Naive thymus-derived CD4-positive, alpha-beta T cell (primary cell): ENCODE measurements around the gene GLIS1. TPM values are rescaled to one million over a fixed set of nuclear protein-coding genes. Genes with fewer than 3 reads are reported as not detected.

Source experiments
- ATAC-seq: fragments of 150-1000 bp; cut with Tn5 transposase; 2 replicates; pipeline ENCODE4 v1.10.0; 2021; ENCODE audit warnings: mild to moderate bottlenecking, moderate library complexity
- CTCF ChIA-PET: fragments of 350-600 bp; sonication (Branson Sonifier 250); formaldehyde crosslinking; loops from one replicate; lab custom pipeline; 2021; ENCODE audit warnings: antibody characterized with exemption; lab: Charles Lee
- POLR2A ChIA-PET: fragments of 350-600 bp; sonication (Branson Sonifier 250); formaldehyde crosslinking; loops from one replicate; lab custom pipeline; 2021; ENCODE audit warnings: antibody characterized with exemption, inconsistent platforms; lab: Charles Lee
- DNase-seq, 9 donors: peaks; one replicate each; pipeline versions ENCODE4 v3.0.0 to v3.0.0-alpha.2; 2020 to 2022; ENCODE audit warnings: mixed read lengths in 1 of 9
- H3K27ac ChIP-seq: one replicate; pipeline ENCODE4 v1.7.0; 2013; ENCODE audit warnings: mild to moderate bottlenecking, low read depth, low read length, moderate library complexity
- H3K27me3 ChIP-seq, 2 donors: one replicate each; pipeline ENCODE4 v1.7.0; 2013; ENCODE audit warnings: low read length in 2 of 2, mild to moderate bottlenecking in 2 of 2, moderate library complexity in 2 of 2; ENCODE audit not compliant: control insufficient read depth in 2 of 2, insufficient read depth in 2 of 2
- H3K36me3 ChIP-seq, 3 experiments: 1 replicate in 2 of 3; 2 replicates in 1 of 3; pipeline ENCODE4 v1.7.0; 2013; ENCODE audit warnings: low read length in 3 of 3, mild to moderate bottlenecking in 3 of 3, moderate library complexity in 1 of 3; ENCODE audit not compliant: insufficient read depth in 3 of 3, control insufficient read depth in 2 of 3
- H3K4me1 ChIP-seq, 2 donors: one replicate each; pipeline ENCODE4 v1.7.0; 2013; ENCODE audit warnings: low read length in 2 of 2, mild to moderate bottlenecking in 2 of 2, moderate library complexity in 1 of 2; ENCODE audit not compliant: control insufficient read depth in 2 of 2, insufficient read depth in 2 of 2
- H3K4me3 ChIP-seq: 2 replicates; pipeline ENCODE4 v1.7.0; 2013; ENCODE audit warnings: mild to moderate bottlenecking, low read length
- H3K9me3 ChIP-seq, 3 experiments: 1 replicate in 2 of 3; 2 replicates in 1 of 3; pipeline ENCODE4 v1.7.0; 2013; ENCODE audit warnings: low read length in 3 of 3; ENCODE audit not compliant: control insufficient read depth in 2 of 3
- H3K27ac Mint-ChIP-seq, 9 donors: one replicate each; pipeline ENCODE4 v1.8.0; 2020 to 2022; ENCODE audit warnings: mixed read lengths in 9 of 9, mild to moderate bottlenecking in 8 of 9, moderate library complexity in 5 of 9, inconsistent platforms in 2 of 9
- H3K27me3 Mint-ChIP-seq, 5 donors: one replicate each; pipeline ENCODE4 v1.8.0; 2021 to 2022; ENCODE audit warnings: mixed read lengths in 5 of 5, mild to moderate bottlenecking in 1 of 5
- H3K36me3 Mint-ChIP-seq, 5 donors: one replicate each; pipeline ENCODE4 v1.8.0; 2020 to 2022; ENCODE audit warnings: mixed read lengths in 5 of 5, mild to moderate bottlenecking in 3 of 5, inconsistent platforms in 1 of 5
- H3K4me1 Mint-ChIP-seq, 7 donors: one replicate each; pipeline ENCODE4 v1.8.0; 2020 to 2022; ENCODE audit warnings: mixed read lengths in 7 of 7, mild to moderate bottlenecking in 3 of 7, inconsistent platforms in 1 of 7
- H3K4me3 Mint-ChIP-seq, 10 donors: one replicate each; pipeline ENCODE4 v1.8.0; 2020 to 2022; ENCODE audit warnings: mild to moderate bottlenecking in 10 of 10, mixed read lengths in 10 of 10, moderate library complexity in 6 of 10, inconsistent platforms in 2 of 10
- H3K9me3 Mint-ChIP-seq, 11 donors: one replicate each; pipeline ENCODE4 v1.8.0; 2020 to 2022; ENCODE audit warnings: mixed read lengths in 11 of 11, mild to moderate bottlenecking in 4 of 11, inconsistent platforms in 1 of 11, moderate library complexity in 1 of 11
- intact Hi-C, 2 donors: fragments of 100-400 bp; cut with micrococcal nuclease; formaldehyde crosslinking; loops; one replicate each; pipeline ENCODE4 v1.15.1; 2023
- polyA plus RNA-seq, 2 donors: library from polyadenylated mRNA; unstranded; fragments of 300-500 nt; fragmentation: Illumina TruSeq; gene quantifications; one replicate each; pipeline ENCODE4 v1.2.3, GENCODE V29; 2021
- total RNA-seq, 6 experiments: library from RNA in 5 of 6; stranded (reverse) in 5 of 6; gene quantifications; 1 replicate in 5 of 6; 2 replicates in 1 of 6; pipeline ENCODE4 v1.2.3 and lab custom pipeline; 2021 to 2026

Gene GLIS1
- total and polyA plus RNA-seq, 7 experiments from 2014 or later, result not detected

DNA sequence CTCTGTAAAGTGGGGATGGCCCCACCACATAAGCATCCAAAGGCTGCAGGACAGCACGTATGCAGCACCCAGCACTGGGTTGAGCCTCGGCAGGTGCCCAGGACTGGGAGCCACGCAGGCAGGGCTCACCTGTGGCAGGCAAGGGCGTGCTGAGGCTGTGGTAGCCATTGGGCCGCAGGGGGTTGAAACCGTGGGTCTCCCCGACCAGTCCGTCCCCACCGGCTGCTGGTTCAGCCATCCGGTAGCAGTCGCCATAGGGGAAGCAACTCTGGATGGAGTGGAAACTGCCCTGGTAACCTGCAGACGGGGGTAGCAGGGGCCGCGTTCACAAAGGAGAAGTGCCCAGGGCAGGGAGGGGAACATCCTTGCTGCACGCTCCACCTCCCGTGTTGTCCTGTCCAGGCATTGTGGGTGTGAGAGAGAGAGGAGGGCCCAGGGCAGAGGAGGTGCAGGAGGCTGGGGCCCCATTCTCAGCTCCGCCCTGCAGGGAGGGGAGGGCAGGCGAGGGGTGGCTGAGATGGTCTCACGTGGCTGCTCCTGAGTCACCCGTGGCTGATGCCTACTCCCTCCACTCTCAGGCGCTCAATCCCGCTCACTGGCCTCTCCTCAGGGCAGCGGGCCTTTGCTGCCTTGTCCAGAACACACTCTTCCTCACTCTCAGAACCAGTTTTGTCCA, 229.8 kb downstream of the GLIS1 start:
- H3K36me3 Mint-ChIP-seq, result no peaks in the 10 kb centered on the region
- Histone ChIP-seq H3K9me3 (no peaks in the 10 kb centered on the region), H3K4me1 (no peaks in the 10 kb centered on the region), H3K27me3 (no peaks in the 10 kb centered on the region), H3K36me3 (no peaks in the 10 kb centered on the region), H3K27ac (no peak overlapping the region), H3K4me3 (no peak overlapping the region)
- intact Hi-C loops, result no loop called here
- no peak overlapping the region for H3K27ac Mint-ChIP-seq
- ChIA-PET CTCF (no interaction called here), POLR2A (no interaction called here)
- H3K9me3 Mint-ChIP-seq, result no peaks in the 10 kb centered on the region
- H3K4me3 Mint-ChIP-seq, result no peak overlapping the region
- peaks cover 0 to 6% (median 0%) of the 10 kb centered on the region in 5 donors for H3K27me3 Mint-ChIP-seq
- ATAC-seq, result peak; percentile 58
- no peak for DNase-seq
- peaks cover 0 to 2% (median 0%) of the 10 kb centered on the region in 7 donors for H3K4me1 Mint-ChIP-seq

DNA sequence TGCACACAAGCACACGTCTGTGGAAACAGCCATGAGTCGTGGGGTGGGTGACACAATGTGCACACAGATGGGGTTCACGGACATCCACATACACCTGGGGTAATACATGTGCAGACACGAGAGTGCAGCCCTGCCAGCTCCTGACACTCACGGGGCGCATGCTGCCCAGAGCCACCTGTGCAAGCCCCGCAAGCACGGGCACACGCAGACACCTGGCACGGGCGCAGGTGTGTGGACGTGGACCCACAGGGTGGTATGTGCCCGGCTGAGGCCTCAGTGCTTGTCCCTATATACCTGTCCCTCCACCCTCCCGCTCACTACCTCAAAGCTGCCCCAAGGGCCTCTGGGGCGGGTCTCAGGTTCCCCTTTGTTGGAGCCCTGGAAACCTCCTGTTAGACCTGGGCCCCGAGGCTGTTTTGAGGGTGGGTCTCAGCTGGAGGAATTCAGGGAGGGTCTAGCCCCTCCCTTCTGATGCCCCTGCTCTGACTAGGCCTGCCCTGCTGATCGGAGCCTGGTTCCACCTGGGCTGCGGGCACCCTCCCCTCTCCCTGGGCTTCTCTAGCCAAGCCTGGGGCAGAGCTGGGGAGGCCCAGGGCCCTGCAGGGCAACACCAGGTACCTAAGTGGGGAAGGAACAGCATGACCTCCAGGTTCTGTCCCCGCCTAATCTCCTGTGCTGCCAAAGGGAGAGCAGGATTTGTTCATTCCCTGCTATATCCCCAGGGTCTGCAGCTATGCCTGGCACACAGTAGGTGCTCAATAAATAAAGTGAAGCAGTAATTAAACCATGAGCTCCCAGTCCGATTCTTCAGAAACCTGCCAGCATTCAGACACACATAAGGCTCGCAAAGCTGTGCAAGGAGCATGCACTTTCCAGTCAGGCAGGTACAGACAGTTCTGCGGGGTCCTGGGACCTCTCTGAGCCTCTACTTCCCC, 230.6 kb downstream of the GLIS1 start:
- H3K9me3 Mint-ChIP-seq, result no peaks in the 10 kb centered on the region
- ATAC-seq, result no peak
- Histone ChIP-seq H3K27me3 (no peaks in the 10 kb centered on the region), H3K4me1 (no peaks in the 10 kb centered on the region), H3K4me3 (no peak overlapping the region), H3K36me3 (no peaks in the 10 kb centered on the region), H3K27ac (no peak overlapping the region), H3K9me3 (no peaks in the 10 kb centered on the region)
- no peak overlapping the region for H3K27ac Mint-ChIP-seq
- H3K27me3 Mint-ChIP-seq, result peaks cover 0 to 2% (median 0%) of the 10 kb centered on the region in 5 donors
- no peak overlapping the region for H3K4me3 Mint-ChIP-seq
- no peaks in the 10 kb centered on the region for H3K36me3 Mint-ChIP-seq
- ChIA-PET POLR2A (no interaction called here), CTCF (no interaction called here)
- intact Hi-C loops, result no loop called here
- H3K4me1 Mint-ChIP-seq, result peaks cover 0 to 2% (median 0%) of the 10 kb centered on the region in 7 donors
- no peak for DNase-seq

DNA sequence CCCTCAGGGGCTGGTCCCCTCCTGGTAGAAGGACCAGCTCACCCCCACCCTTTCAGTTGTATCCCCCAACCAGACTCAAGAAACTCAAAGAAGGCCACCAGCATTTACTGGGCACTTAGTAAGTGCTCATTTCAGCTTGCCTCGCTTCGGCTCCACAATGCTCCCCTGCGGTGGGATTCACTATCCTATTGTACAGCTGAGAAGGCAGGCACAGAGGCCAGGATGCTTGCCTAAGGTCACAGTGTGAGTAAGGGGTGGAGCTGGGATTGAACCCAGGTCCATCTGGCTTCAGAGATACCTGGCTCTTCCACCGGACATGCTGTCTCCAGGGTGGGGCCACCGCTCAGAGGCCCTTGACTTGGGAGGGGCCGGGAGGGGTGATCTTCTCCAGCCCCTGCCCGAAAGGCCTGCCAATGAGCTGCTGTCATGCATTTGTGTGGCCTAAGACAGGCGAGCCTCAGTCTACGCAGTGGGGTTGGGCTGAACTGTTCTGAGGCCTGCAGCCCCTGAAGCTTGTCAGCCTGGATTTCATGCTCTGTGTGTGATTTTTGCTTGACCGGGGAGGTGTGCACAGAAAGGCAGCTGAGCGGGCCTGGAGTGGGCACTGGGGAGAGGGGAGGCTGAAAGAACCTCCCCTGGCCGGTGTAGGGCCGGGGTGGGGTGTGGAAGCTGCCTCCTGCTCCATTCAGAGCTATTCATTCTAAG, 231.7 kb downstream of the GLIS1 start:
- DNase-seq (no peak), ATAC-seq (no peak)
- Histone ChIP-seq H3K4me1 (no peaks in the 10 kb centered on the region), H3K27ac (no peak overlapping the region), H3K9me3 (no peaks in the 10 kb centered on the region), H3K4me3 (no peak overlapping the region), H3K27me3 (no peaks in the 10 kb centered on the region), H3K36me3 (no peaks in the 10 kb centered on the region)
- intact Hi-C loops, result no loop called here
- ChIA-PET POLR2A (no interaction called here), CTCF (no interaction called here)
- no peaks in the 10 kb centered on the region for H3K9me3 Mint-ChIP-seq
- H3K27me3 Mint-ChIP-seq, result no peaks in the 10 kb centered on the region
- H3K27ac Mint-ChIP-seq, result no peak overlapping the region
- H3K4me1 Mint-ChIP-seq, result no peaks in the 10 kb centered on the region
- no peak overlapping the region for H3K4me3 Mint-ChIP-seq
- no peaks in the 10 kb centered on the region for H3K36me3 Mint-ChIP-seq

DNA sequence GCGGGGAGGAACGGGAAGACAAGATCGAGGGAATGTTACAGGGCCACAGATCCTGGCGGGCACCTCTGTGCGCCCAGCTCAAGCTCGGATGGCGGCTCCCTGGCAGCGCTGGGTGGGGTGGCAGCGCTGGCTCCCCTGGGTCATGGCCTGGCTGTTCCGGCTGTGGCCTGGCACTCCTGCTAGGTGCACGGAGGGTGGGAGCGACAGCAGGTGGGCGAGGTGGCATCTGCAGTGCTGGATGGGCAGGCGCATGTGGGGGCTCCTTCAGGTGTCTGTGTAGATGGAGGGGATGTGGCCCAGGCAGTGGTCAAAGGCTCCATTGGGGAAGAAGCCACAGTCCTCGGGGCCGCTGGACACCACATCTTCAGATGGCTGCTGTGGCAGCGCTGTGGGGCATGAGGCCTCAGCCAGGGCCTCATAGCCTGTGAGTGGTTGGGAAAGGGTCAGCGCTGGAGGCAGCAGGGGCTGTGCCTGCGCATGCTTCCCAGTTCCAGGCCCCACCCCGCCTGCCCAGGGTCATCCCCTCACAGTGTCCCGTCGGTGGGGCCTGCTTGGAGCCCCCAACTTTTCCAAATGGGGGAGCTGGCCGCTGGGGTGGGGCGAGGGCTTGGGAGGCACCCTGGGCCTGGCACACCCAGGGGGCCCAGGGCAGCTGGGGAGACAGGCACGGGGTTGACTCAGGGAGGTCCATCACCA, 232.5 kb downstream of the GLIS1 start:
- Mint-ChIP-seq H3K4me3 (no peak overlapping the region), H3K4me1 (peaks cover 0 to 3% (median 0%) of the 10 kb centered on the region in 7 donors), H3K27ac (no peak overlapping the region), H3K36me3 (no peaks in the 10 kb centered on the region), H3K9me3 (no peaks in the 10 kb centered on the region), H3K27me3 (no peaks in the 10 kb centered on the region)
- CTCF ChIA-PET, result no interaction called here
- no peaks in the 10 kb centered on the region for H3K36me3 ChIP-seq
- H3K27ac ChIP-seq, result no peak overlapping the region
- H3K27me3 ChIP-seq, result no peaks in the 10 kb centered on the region
- DNase-seq (no peak), ATAC-seq (no peak)
- intact Hi-C loops, result no loop called here
- no peaks in the 10 kb centered on the region for H3K9me3 ChIP-seq
- no peaks in the 10 kb centered on the region for H3K4me1 ChIP-seq
- H3K4me3 ChIP-seq, result no peak overlapping the region
- POLR2A ChIA-PET, result no interaction called here

DNA sequence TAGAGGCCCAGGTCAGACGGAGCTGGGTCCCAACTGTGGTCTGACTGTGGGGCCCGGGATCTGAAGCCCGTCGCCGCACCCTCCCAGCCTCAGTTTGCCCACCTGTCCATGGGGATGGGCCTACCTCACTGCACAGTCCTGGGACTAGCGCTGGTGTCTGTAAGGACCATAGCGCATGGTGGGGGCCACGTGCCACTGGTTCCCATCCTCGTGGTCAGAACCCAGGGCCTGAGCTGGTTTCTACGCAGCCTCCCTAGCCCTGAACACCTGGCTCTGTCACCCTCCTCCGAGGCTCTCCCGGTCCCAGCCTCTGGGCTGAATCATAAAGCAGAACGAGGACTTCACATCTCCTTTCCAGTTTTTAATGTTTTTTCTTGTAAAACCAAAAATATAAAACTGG, 233.1 kb downstream of the GLIS1 start:
- Mint-ChIP-seq H3K27me3 (peaks cover 0 to 4% (median 0%) of the 10 kb centered on the region in 5 donors), H3K4me1 (peaks cover 0 to 3% (median 0%) of the 10 kb centered on the region in 7 donors)

DNA sequence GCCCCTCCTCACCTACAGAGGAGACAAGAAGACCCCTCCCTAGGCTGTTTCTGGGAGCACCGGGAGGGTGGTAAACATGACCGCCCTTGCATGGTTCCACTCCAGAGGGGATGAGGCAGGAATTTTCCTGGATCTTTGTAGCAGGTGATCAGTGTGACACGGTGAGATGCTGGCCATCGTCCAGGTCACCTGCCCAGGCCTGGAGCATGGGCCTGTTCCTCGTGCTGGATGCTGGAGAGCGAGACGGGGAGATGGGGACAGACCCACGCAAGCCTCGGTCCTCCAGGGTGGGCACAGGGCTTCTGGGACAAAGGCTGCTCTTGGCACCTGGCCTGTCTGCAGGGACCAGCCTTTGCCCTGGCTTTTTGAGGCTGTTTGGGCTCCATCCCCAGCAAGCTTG, 233.6 kb downstream of the GLIS1 start:
- no peak overlapping the region for H3K27ac ChIP-seq
- ATAC-seq, result no peak

More for the DNA sequence above, 233.1 kb downstream of the GLIS1 start:
- no peak for DNase-seq
- intact Hi-C loops, result no loop called here
- ChIA-PET CTCF (no interaction called here), POLR2A (no interaction called here)
- no peak overlapping the region for H3K27ac Mint-ChIP-seq
- Histone ChIP-seq H3K4me3 (no peak overlapping the region), H3K4me1 (no peaks in the 10 kb centered on the region), H3K27ac (no peak overlapping the region), H3K27me3 (no peaks in the 10 kb centered on the region), H3K36me3 (no peaks in the 10 kb centered on the region), H3K9me3 (no peaks in the 10 kb centered on the region)
- H3K36me3 Mint-ChIP-seq, result no peaks in the 10 kb centered on the region
- H3K4me3 Mint-ChIP-seq, result no peak overlapping the region
- no peak for ATAC-seq
- no peaks in the 10 kb centered on the region for H3K9me3 Mint-ChIP-seq

More for the DNA sequence above, 233.6 kb downstream of the GLIS1 start:
- Histone ChIP-seq H3K9me3 (no peaks in the 10 kb centered on the region), H3K36me3 (no peaks in the 10 kb centered on the region), H3K27me3 (no peaks in the 10 kb centered on the region), H3K4me1 (no peaks in the 10 kb centered on the region), H3K4me3 (no peak overlapping the region)
- no peak overlapping the region for H3K27ac Mint-ChIP-seq
- no peak for DNase-seq
- POLR2A ChIA-PET, result no interaction called here
- intact Hi-C loops, result no loop called here
- no peaks in the 10 kb centered on the region for H3K36me3 Mint-ChIP-seq
- CTCF ChIA-PET, result no interaction called here
- no peak overlapping the region for H3K4me3 Mint-ChIP-seq
- H3K27me3 Mint-ChIP-seq, result peaks cover 0 to 6% (median 0%) of the 10 kb centered on the region in 5 donors
- peaks cover 0 to 3% (median 0%) of the 10 kb centered on the region in 7 donors for H3K4me1 Mint-ChIP-seq
- no peaks in the 10 kb centered on the region for H3K9me3 Mint-ChIP-seq
